Endothelial cell of umbilical vein (primary cell): Measurements from ENCODE around the gene NDUFS4. TPM values are rescaled to one million over a fixed set of nuclear protein-coding genes. Genes with fewer than 3 reads are reported as not detected.

Experiments
- BruUV-seq: library from RNA; stranded (reverse); fragments of 400-500 nt; replicated peaks from 2 replicates; lab custom pipeline; 2021; lab: Mats Ljungman, UMichigan
- CTCF ChIA-PET: fragments of 300-600, 350-600 bp; sonication (Branson Sonifier 250); formaldehyde crosslinking; loops from one replicate; lab custom pipeline; 2021; ENCODE audit warnings: antibody characterized with exemption, inconsistent platforms; lab: Charles Lee
- POLR2A ChIA-PET: fragments of 300-600, 350-600 bp; sonication (Branson Sonifier 250); formaldehyde crosslinking; loops from one replicate; lab custom pipeline; 2021; ENCODE audit warnings: antibody characterized with exemption, inconsistent platforms; lab: Charles Lee
- DNase-seq: peaks from one replicate; pipeline ENCODE4 v3.0.0-alpha.2; 2011; ENCODE audit warnings: low read depth, low spot score
- FAIRE-seq: peaks from 2 replicates; lab custom pipeline; 2011; peaks lifted over from hg19 to GRCh38; lab: Jason Lieb, UNC
- H2AFZ ChIP-seq: 2 replicates; pipeline ENCODE4 v1.6.0; 2012; ENCODE audit warnings: low read depth, low read length, control low read depth, inconsistent platforms
- H3K27ac ChIP-seq: 2 replicates; pipeline ENCODE4 v1.5.1; 2011; ENCODE audit warnings: low read depth, mild to moderate bottlenecking, control low read depth, low read length, moderate library complexity; ENCODE audit not compliant: insufficient read depth
- H3K27me3 ChIP-seq, 2 experiments: 2 replicates each; pipeline versions ENCODE4 v1.6.0 to v1.6.1; 2011; ENCODE audit warnings: low read length in 2 of 2, mixed read lengths in 1 of 2; ENCODE audit not compliant: control insufficient read depth in 2 of 2, insufficient read depth in 2 of 2
- H3K36me3 ChIP-seq, 2 experiments: 2 replicates in 1 of 2; 3 replicates in 1 of 2; pipeline ENCODE4 v1.5.1; 2011; ENCODE audit warnings: low read length in 2 of 2, mild to moderate bottlenecking in 1 of 2, moderate library complexity in 1 of 2; ENCODE audit not compliant: control insufficient read depth in 2 of 2, insufficient read depth in 2 of 2; ENCODE audit errors: extremely low read depth in 1 of 2
- H3K4me1 ChIP-seq: 3 replicates; pipeline ENCODE4 v1.5.1; 2011; ENCODE audit warnings: mild to moderate bottlenecking, low read length; ENCODE audit not compliant: control insufficient read depth, insufficient read depth; ENCODE audit errors: extremely low read depth
- H3K4me2 ChIP-seq: 2 replicates; pipeline ENCODE4 v1.6.1; 2011; ENCODE audit warnings: low read length, control low read depth, mixed read lengths; ENCODE audit not compliant: insufficient read depth
- H3K4me3 ChIP-seq, 3 experiments: fragments of 200-600 bp in 1 of 3; sonication (generic), shearing (Covaris generic) in 1 of 3; replicated peaks in 1 of 3; 2 replicates each; pipeline ENCODE4 v1.5.1; 2011 to 2016; ENCODE audit warnings: control low read depth in 3 of 3, low read length in 3 of 3, mild to moderate bottlenecking in 2 of 3, inconsistent platforms in 1 of 3, low read depth in 1 of 3, moderate library complexity in 1 of 3; ENCODE audit not compliant: insufficient read depth in 1 of 3
- H3K79me2 ChIP-seq: 2 replicates; pipeline ENCODE4 v1.6.0; 2012; ENCODE audit warnings: low read length, inconsistent platforms; ENCODE audit not compliant: control insufficient read depth, insufficient read depth
- H3K9ac ChIP-seq: replicated peaks from 2 replicates; pipeline ENCODE3; 2011; ENCODE audit warnings: low read length, control low read depth; ENCODE audit not compliant: insufficient read depth; ENCODE audit errors: extremely low read depth
- H3K9me1 ChIP-seq: replicated peaks from 3 replicates; pipeline ENCODE4 v1.6.0; 2011; ENCODE audit warnings: mild to moderate bottlenecking, low read length; ENCODE audit not compliant: control insufficient read depth, insufficient read depth; ENCODE audit errors: extremely low read depth
- H3K9me3 ChIP-seq: replicated peaks from 2 replicates; pipeline ENCODE4 v1.5.1; 2012; ENCODE audit warnings: low read length, inconsistent platforms; ENCODE audit not compliant: control insufficient read depth, insufficient read depth
- H4K20me1 ChIP-seq: replicated peaks from 2 replicates; pipeline ENCODE3; 2011; ENCODE audit warnings: mild to moderate bottlenecking, low read length; ENCODE audit not compliant: control insufficient read depth, insufficient read depth; ENCODE audit errors: extremely low read depth
- CTCF ChIP-seq, 2 donors: IDR thresholded peaks; 1 replicate in 1 of 2; 2 replicates in 1 of 2; pipeline ENCODE4 v1.5.1; 2011; ENCODE audit warnings: low read length in 2 of 2, mild to moderate bottlenecking in 2 of 2, moderate library complexity in 2 of 2, control low read depth in 1 of 2, inconsistent platforms in 1 of 2, low read depth in 1 of 2; ENCODE audit not compliant: insufficient read depth in 1 of 2; ENCODE audit errors: extremely low read depth in 1 of 2
- EZH2 ChIP-seq: IDR thresholded peaks from 2 replicates; pipeline ENCODE4 v1.6.1; 2012; ENCODE audit warnings: borderline replicate concordance, low read depth, mild to moderate bottlenecking, moderate library complexity, low read length, inconsistent platforms; ENCODE audit not compliant: severe bottlenecking
- FOS ChIP-seq: IDR thresholded peaks from 2 replicates; pipeline ENCODE4 v1.6.1; 2011; ENCODE audit warnings: mild to moderate bottlenecking, low read length, moderate library complexity, borderline replicate concordance; ENCODE audit not compliant: insufficient read depth
- GATA2 ChIP-seq: IDR thresholded peaks from 2 replicates; pipeline ENCODE4 v1.7.0; 2011; ENCODE audit warnings: low read depth, mild to moderate bottlenecking, moderate library complexity, mixed read lengths, low read length; ENCODE audit not compliant: insufficient read length, insufficient read depth
- JUN ChIP-seq: IDR thresholded peaks from 2 replicates; pipeline ENCODE4 v1.6.1; 2011; ENCODE audit warnings: borderline replicate concordance, low read depth; ENCODE audit not compliant: insufficient read length, insufficient read depth
- MAX ChIP-seq: IDR thresholded peaks from 2 replicates; pipeline ENCODE4 v1.6.1; 2011; ENCODE audit not compliant: insufficient read depth, insufficient read length
- MYC ChIP-seq: IDR thresholded peaks from one replicate; pipeline ENCODE4 v1.6.1; 2011; ENCODE audit warnings: mild to moderate bottlenecking, low read depth, low read length
- POLR2AphosphoS5 ChIP-seq: IDR thresholded peaks from 2 replicates; pipeline ENCODE4 v1.6.1; 2012; ENCODE audit warnings: low read depth, mild to moderate bottlenecking, control low read depth, low read length, moderate library complexity; ENCODE audit not compliant: insufficient read depth
- dilution Hi-C: fragments of 300-500 bp; cut with MboI; formaldehyde crosslinking; loops from one replicate; pipeline ENCODE4 v1.15.0; 2019; ENCODE audit warnings: low sequenced_read_pairs; ENCODE audit not compliant: extremely low pct_ligation_motif_present
- intact Hi-C: fragments of 100-400 bp; cut with micrococcal nuclease; formaldehyde crosslinking; loops from one replicate; pipeline ENCODE4 v1.10.0; 2022
- polyA plus RNA-seq, 4 experiments: library from polyadenylated mRNA; depleted of rRNA in 3 of 4; stranded (reverse) in 3 of 4; unstranded in 1 of 4; fragments of >200 nt; gene quantifications; 2 replicates each; pipeline versions ENCODE4 v1.2.1 to v1.2.3, GENCODE V29; 2011 to 2012; ENCODE audit warnings: missing spikeins in 1 of 4
- total RNA-seq: library from RNA; stranded (reverse); gene quantifications from 2 replicates; pipeline ENCODE4 v1.2.3, GENCODE V29; 2021

NDUFS4 gene
- total and polyA plus RNA-seq, 2 donors (not counting 3 experiments of a cell fraction or from before 2014, with no cell fraction given) = 70.4 to 76.2 TPM

- Histone ChIP-seq H3K36me3 (no peaks in the 10 kb centered on the region), H3K27ac (no peak overlapping the region), H4K20me1 (no peaks in the 10 kb centered on the region), H3K27me3 (no peaks in the 10 kb centered on the region), H2AFZ (no peak overlapping the region), H3K9ac (no peak overlapping the region), H3K4me1 (no peaks in the 10 kb centered on the region), H3K4me3 (no peak overlapping the region), H3K9me1 (no peaks in the 10 kb centered on the region), H3K79me2 (no peaks in the 10 kb centered on the region), H3K4me2 (no peak overlapping the region), H3K9me3 (no peaks in the 10 kb centered on the region)
- FAIRE-seq (no peak), DNase-seq (no peak)
- dilution Hi-C loops = no loop called here
- no TSS peak for BruUV-seq
- POLR2A ChIA-PET = no interaction called here
- intact Hi-C loops = no loop called here
- CTCF ChIA-PET = no interaction called here
- TF ChIP-seq MYC = no peak
- TF ChIP-seq CTCF (IDR thresholded peaks at IDR 0.05; ENCODE audit: extremely low read depth in 1 of 2, insufficient read depth in 1 of 2, low read depth in 1 of 2, low read length in 2 of 2) = no peak
- no peak for TF ChIP-seq MAX
Observed at GRCh38 chr5:53515988-53516387, 44.5 kb upstream of the NDUFS4 start.

GRCh38 chr5:53520813-53521212 lies 39.6 kb upstream of the NDUFS4 start:
- Histone ChIP-seq H3K27ac (no peak overlapping the region), H3K9me3 (no peaks in the 10 kb centered on the region), H3K9me1 (no peaks in the 10 kb centered on the region), H3K4me1 (no peaks in the 10 kb centered on the region), H3K4me3 (no peak overlapping the region), H3K79me2 (no peaks in the 10 kb centered on the region), H2AFZ (no peak overlapping the region), H3K27me3 (no peaks in the 10 kb centered on the region), H4K20me1 (no peaks in the 10 kb centered on the region), H3K9ac (no peak overlapping the region), H3K4me2 (no peak overlapping the region), H3K36me3 (no peaks in the 10 kb centered on the region)
- TF ChIP-seq EZH2 (no peak), POLR2AphosphoS5 (no peak), CTCF (IDR thresholded peaks at IDR 0.05; ENCODE audit: extremely low read depth in 1 of 2, insufficient read depth in 1 of 2, low read depth in 1 of 2, low read length in 2 of 2) (no peak), FOS (no peak), JUN (no peak), MAX (no peak), GATA2 (no peak)
- intact Hi-C loops = no loop called here
- no TSS peak for BruUV-seq
- FAIRE-seq = no peak
- dilution Hi-C loops = no loop called here
- ChIA-PET CTCF (no interaction called here), POLR2A (no interaction called here)
- no peak for DNase-seq
